HEK293T (cell line): ENCODE measurements around the gene CSNK1G3.

ENCODE experiments used
- ARNT ChIP-seq: fragments of 450-650 bp; IDR thresholded peaks from 2 replicates; pipeline ENCODE4 v1.6.1; 2017; ENCODE audit warnings: mild to moderate bottlenecking
- BHLHE40 ChIP-seq: fragments of 450-650 bp; IDR thresholded peaks from 2 replicates; pipeline ENCODE4 v1.6.1; 2016; ENCODE audit warnings: mild to moderate bottlenecking, moderate library complexity, borderline replicate concordance
- ELF4 ChIP-seq: fragments of 450-650 bp; IDR thresholded peaks from 2 replicates; pipeline ENCODE4 v1.6.1; 2017; ENCODE audit warnings: antibody characterized with exemption
- FOXA1 ChIP-seq: fragments of 450-650 bp; IDR thresholded peaks from 2 replicates; pipeline ENCODE4 v1.6.1; 2016; ENCODE audit warnings: mild to moderate bottlenecking
- FOXK2 ChIP-seq: fragments of 450-650 bp; IDR thresholded peaks from 2 replicates; pipeline ENCODE4 v1.6.1; 2016; ENCODE audit warnings: mild to moderate bottlenecking
- FOXM1 ChIP-seq: fragments of 450-650 bp; IDR thresholded peaks from 2 replicates; pipeline ENCODE4 v1.6.1; 2017; ENCODE audit warnings: mild to moderate bottlenecking, borderline replicate concordance
- HDGF ChIP-seq: fragments of 450-650 bp; IDR thresholded peaks from 2 replicates; pipeline ENCODE4 v1.6.1; 2017; ENCODE audit warnings: antibody characterized with exemption, borderline replicate concordance
- NFRKB ChIP-seq: fragments of 450-650 bp; IDR thresholded peaks from 2 replicates; pipeline ENCODE4 v1.6.1; 2016; ENCODE audit warnings: mild to moderate bottlenecking, moderate library complexity
- SUZ12 ChIP-seq: fragments of 450-650 bp; IDR thresholded peaks from 2 replicates; pipeline ENCODE4 v1.6.1; 2016; ENCODE audit warnings: mild to moderate bottlenecking
- TARDBP ChIP-seq: fragments of 450-650 bp; IDR thresholded peaks from 2 replicates; pipeline ENCODE4 v1.6.1; 2016
- ZNF384 ChIP-seq: fragments of 450-650 bp; IDR thresholded peaks from 2 replicates; pipeline ENCODE4 v1.6.1; 2016
- TF ChIP-seq, protein P1 (sequence below): fragments of 450-650 bp; IDR thresholded peaks from 2 replicates; pipeline ENCODE4 v1.6.1; 2016

DNA sequence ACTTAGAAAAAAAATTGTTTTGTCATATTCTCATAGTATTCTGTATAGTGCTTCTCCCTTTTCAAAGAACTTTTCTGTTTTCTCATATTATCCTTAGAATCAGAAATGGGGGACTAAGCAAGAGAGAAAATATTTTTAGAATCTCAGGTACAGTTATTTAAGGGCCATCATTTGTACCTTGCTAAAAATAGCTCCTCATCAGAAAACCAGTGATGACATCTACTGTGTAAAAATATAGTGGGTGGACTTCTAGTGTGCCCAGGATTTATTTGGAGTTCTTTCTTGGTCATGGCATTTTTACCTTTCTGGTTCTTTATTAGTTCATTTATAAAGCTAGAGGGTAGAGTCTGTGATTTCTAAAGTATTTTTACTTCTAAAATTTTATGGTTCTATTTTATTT lies 82.5 kb downstream of the CSNK1G3 start:
- no peak for TF ChIP-seq HDGF
- TF ChIP-seq BHLHE40 = no peak
- TF ChIP-seq ZNF384 = no peak
- TF ChIP-seq ELF4 = no peak
- no peak for TF ChIP-seq FOXM1
- TF ChIP-seq NFRKB = no peak
- TF ChIP-seq SUZ12 = no peak
- no peak for TF ChIP-seq ARNT
- TF ChIP-seq, protein P1, sequence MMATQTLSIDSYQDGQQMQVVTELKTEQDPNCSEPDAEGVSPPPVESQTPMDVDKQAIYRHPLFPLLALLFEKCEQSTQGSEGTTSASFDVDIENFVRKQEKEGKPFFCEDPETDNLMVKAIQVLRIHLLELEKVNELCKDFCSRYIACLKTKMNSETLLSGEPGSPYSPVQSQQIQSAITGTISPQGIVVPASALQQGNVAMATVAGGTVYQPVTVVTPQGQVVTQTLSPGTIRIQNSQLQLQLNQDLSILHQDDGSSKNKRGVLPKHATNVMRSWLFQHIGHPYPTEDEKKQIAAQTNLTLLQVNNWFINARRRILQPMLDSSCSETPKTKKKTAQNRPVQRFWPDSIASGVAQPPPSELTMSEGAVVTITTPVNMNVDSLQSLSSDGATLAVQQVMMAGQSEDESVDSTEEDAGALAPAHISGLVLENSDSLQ = no peak
- TF ChIP-seq FOXK2 = no peak
- TF ChIP-seq FOXA1 = no peak
- TF ChIP-seq TARDBP = no peak
